GM23338 (cell line): ENCODE results near the gene MMP17. TPM values are rescaled to one million over a fixed set of nuclear protein-coding genes. Genes with fewer than 3 reads are reported as not detected.

Experiments
- ATAC-seq: fragments of 200-7000 bp; cut with Tn5 transposase; 3 replicates; pipeline ENCODE4 v1.9.1; 2020
- DNase-seq: peaks from one replicate; pipeline ENCODE4 v3.0.0-alpha.2; 2015; ENCODE audit warnings: low spot score
- H2AFZ ChIP-seq: fragments of 200-600 bp; sonication (generic); 2 replicates; pipeline ENCODE4 v1.8.0; 2016; ENCODE audit warnings: antibody characterized with exemption, mild to moderate bottlenecking, moderate library complexity
- H3F3A ChIP-seq: fragments of 200-600 bp; sonication (generic); replicated peaks from 2 replicates; pipeline ENCODE4 v1.8.0; 2017; ENCODE audit warnings: antibody characterized with exemption, mixed run types, low read depth
- H3K27ac ChIP-seq: fragments of 200-600 bp; sonication (generic); 2 replicates; pipeline ENCODE4 v1.6.1; 2016; ENCODE audit warnings: low read depth
- H3K27me3 ChIP-seq: fragments of 200-600 bp; sonication (generic); 2 replicates; pipeline ENCODE4 v1.8.0; 2016; ENCODE audit warnings: mild to moderate bottlenecking, mixed run types, moderate library complexity; ENCODE audit not compliant: insufficient read depth
- H3K36me3 ChIP-seq: fragments of 200-600 bp; sonication (generic); 2 replicates; pipeline ENCODE4 v1.8.0; 2016; ENCODE audit warnings: mild to moderate bottlenecking; ENCODE audit not compliant: insufficient read depth
- H3K4me1 ChIP-seq: fragments of 200-600 bp; sonication (generic); 2 replicates; pipeline ENCODE4 v1.8.0; 2016; ENCODE audit warnings: mild to moderate bottlenecking, moderate library complexity; ENCODE audit not compliant: insufficient read depth
- H3K4me2 ChIP-seq: fragments of 200-600 bp; sonication (generic); 2 replicates; pipeline ENCODE4 v1.7.1; 2017; ENCODE audit warnings: mixed run types
- H3K4me3 ChIP-seq: fragments of 200-600 bp; sonication (generic); 2 replicates; pipeline ENCODE4 v1.6.1; 2016; ENCODE audit warnings: mixed run types
- H3K79me2 ChIP-seq: fragments of 200-600 bp; sonication (generic); replicated peaks from 2 replicates; pipeline ENCODE4 v1.8.0; 2017; ENCODE audit warnings: mild to moderate bottlenecking; ENCODE audit not compliant: insufficient read depth
- H3K9me2 ChIP-seq: fragments of 200-600 bp; sonication (generic); 2 replicates; pipeline ENCODE4 v1.8.0; 2017; ENCODE audit not compliant: insufficient read depth
- H4K20me1 ChIP-seq: fragments of 200-600 bp; sonication (generic); replicated peaks from 2 replicates; pipeline ENCODE4 v1.8.0; 2017; ENCODE audit warnings: mild to moderate bottlenecking; ENCODE audit not compliant: insufficient read depth
- H3K27ac Mint-ChIP-seq: 2 replicates; pipeline ENCODE4 v1.8.0; 2020; ENCODE audit warnings: inconsistent platforms, mild to moderate bottlenecking, moderate library complexity, mixed read lengths
- H3K27me3 Mint-ChIP-seq: 3 replicates; pipeline ENCODE4 v1.8.0; 2022; ENCODE audit warnings: low read depth, mild to moderate bottlenecking, moderate library complexity, mixed read lengths, inconsistent platforms; ENCODE audit not compliant: insufficient read depth, poor library complexity
- H3K36me3 Mint-ChIP-seq: 3 replicates; pipeline ENCODE4 v1.8.0; 2021; ENCODE audit warnings: low read depth, mild to moderate bottlenecking, inconsistent platforms, moderate library complexity, mixed read lengths
- H3K4me1 Mint-ChIP-seq: 3 replicates; pipeline ENCODE4 v1.8.0; 2020; ENCODE audit warnings: mild to moderate bottlenecking, inconsistent platforms, mixed read lengths
- H3K4me3 Mint-ChIP-seq: 3 replicates; pipeline ENCODE4 v1.8.0; 2021; ENCODE audit warnings: moderate library complexity, mild to moderate bottlenecking, inconsistent platforms, mixed read lengths
- H3K9me3 Mint-ChIP-seq: 3 replicates; pipeline ENCODE4 v1.8.0; 2020; ENCODE audit warnings: moderate library complexity, mild to moderate bottlenecking, inconsistent platforms, mixed read lengths
- CREB1 ChIP-seq: fragments of 250-450 bp; sonication (Bioruptor Pico); IDR thresholded peaks from 2 replicates; pipeline ENCODE4 v1.5.0; 2020; ENCODE audit warnings: low read depth, mild to moderate bottlenecking, moderate library complexity
- EZH2 ChIP-seq: fragments of 200-600 bp; sonication (generic); IDR thresholded peaks from one replicate; pipeline ENCODE4 v1.8.0; 2017; ENCODE audit warnings: antibody characterized with exemption, mild to moderate bottlenecking, low read depth; ENCODE audit not compliant: unreplicated experiment
- EZH2phosphoT487 ChIP-seq: fragments of 200-600 bp; sonication (generic); IDR thresholded peaks from one replicate; pipeline ENCODE4 v1.8.1; 2018; ENCODE audit warnings: antibody characterized with exemption; ENCODE audit not compliant: unreplicated experiment
- JUNB ChIP-seq: IDR thresholded peaks from one replicate; pipeline ENCODE4 v1.6.1; 2016; ENCODE audit warnings: antibody characterized with exemption; ENCODE audit not compliant: unreplicated experiment
- NANOG ChIP-seq: IDR thresholded peaks from 2 replicates; pipeline ENCODE4 v1.6.1; 2016; ENCODE audit warnings: antibody characterized with exemption, borderline replicate concordance
- POLR2AphosphoS5 ChIP-seq: IDR thresholded peaks from 2 replicates; pipeline ENCODE4 v1.6.1; 2016; ENCODE audit warnings: antibody characterized with exemption, low read depth
- STAT1 ChIP-seq: IDR thresholded peaks from one replicate; pipeline ENCODE4 v1.6.1; 2016; ENCODE audit warnings: antibody characterized with exemption; ENCODE audit not compliant: unreplicated experiment
- ZNF114 ChIP-seq: fragments of 250-450 bp; sonication (Bioruptor Pico); IDR thresholded peaks from 2 replicates; pipeline ENCODE4 v1.5.0; 2020; ENCODE audit warnings: mild to moderate bottlenecking, moderate library complexity
- ZNF331 ChIP-seq: fragments of 250-450 bp; sonication (Bioruptor Pico); IDR thresholded peaks from 2 replicates; pipeline ENCODE4 v1.5.0; 2020; ENCODE audit warnings: low read depth, mild to moderate bottlenecking, moderate library complexity
- polyA plus RNA-seq: library from polyadenylated mRNA; unstranded; fragments of >200 nt; fragmentation: Nextera tagmentation; extraction: Ambion mirVana; gene quantifications from 2 replicates; pipeline ENCODE4 v1.2.1, GENCODE V29; 2016
- total RNA-seq: library from RNA; depleted of rRNA; stranded (reverse); fragments of >200 nt; shearing (Covaris generic); gene quantifications from 2 replicates; pipeline ENCODE4 v1.2.3, GENCODE V29; 2014
- TF ChIP-seq, protein P1 (sequence below): IDR thresholded peaks from 2 replicates; pipeline ENCODE4 v1.6.1; 2016; ENCODE audit warnings: antibody characterized with exemption
- TF ChIP-seq, protein P2 (sequence below): IDR thresholded peaks from one replicate; pipeline ENCODE4 v1.6.1; 2018; ENCODE audit warnings: antibody characterized with exemption; ENCODE audit not compliant: unreplicated experiment
- TF ChIP-seq, protein P3 (sequence below), 2 experiments: fragments of 200-600 bp in 1 of 2; sonication (generic) in 1 of 2; conservative IDR thresholded peaks; 2 replicates each; pipeline versions ENCODE4 v1.5.1 to v1.6.1; 2016 to 2017; ENCODE audit warnings: antibody characterized with exemption in 2 of 2, low read depth in 2 of 2, mild to moderate bottlenecking in 2 of 2, moderate library complexity in 1 of 2
- TF ChIP-seq, protein P4 (sequence below): fragments of 250-450 bp; sonication (Bioruptor Pico); IDR thresholded peaks from 2 replicates; pipeline ENCODE4 v1.5.0; 2020; ENCODE audit warnings: mild to moderate bottlenecking, moderate library complexity

Gene MMP17
- total and polyA plus RNA-seq, 2 experiments from 2014 or later = 10.4 to 48.5 TPM

DNA sequence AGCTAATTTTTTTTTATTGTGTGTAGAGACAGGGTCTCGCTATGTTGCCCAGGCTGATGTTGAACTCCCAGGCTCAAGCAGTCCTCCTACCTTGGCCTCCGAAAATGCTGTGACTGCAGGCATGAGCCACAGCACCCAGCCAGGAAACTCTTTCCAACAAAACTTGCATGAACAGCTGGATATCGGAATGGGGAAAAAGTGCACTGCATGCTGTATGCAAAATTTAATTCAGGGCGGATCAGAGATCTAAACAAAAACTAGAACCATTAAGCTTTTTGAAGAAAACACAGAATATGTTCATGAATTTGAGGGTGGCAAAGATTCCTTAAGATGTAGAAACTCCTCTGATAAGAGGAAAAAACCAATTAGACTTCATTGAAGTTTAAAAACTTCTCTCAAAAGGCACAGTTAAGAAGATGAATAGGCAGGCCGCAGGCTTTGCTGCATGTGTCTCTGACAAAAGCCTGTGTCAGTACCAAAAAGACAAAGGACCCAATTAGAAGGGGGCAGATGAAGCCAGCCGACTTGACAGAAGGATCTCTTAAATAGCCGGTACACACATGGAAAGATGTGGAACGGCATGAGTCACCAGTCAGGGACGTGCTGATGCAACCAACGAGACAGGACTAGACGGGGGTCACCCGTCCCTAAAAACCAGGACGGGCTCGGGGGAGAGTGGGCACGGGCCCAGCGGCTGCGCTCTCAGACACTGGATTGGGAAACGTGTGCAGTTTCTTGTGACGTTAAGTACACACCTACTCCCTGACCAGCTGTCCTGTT is 34.8 kb upstream of the MMP17 start:
- Mint-ChIP-seq H3K27me3 (peaks cover 17% of the 10 kb centered on the region), H3K4me1 (peaks cover 36% of the 10 kb centered on the region), H3K9me3 (no peaks in the 10 kb centered on the region; the same call in 2 of the 3 replicates), H3K36me3 (peaks cover 72% of the 10 kb centered on the region), H3K4me3 (no peak overlapping the region), H3K27ac (peak overlapping the region; percentile 68)
- peaks cover 20% of the 10 kb centered on the region for H3K4me1 ChIP-seq
- no peaks in the 10 kb centered on the region for H3K79me2 ChIP-seq
- DNase-seq (no peak), ATAC-seq (no peak)
- no peaks in the 10 kb centered on the region; the same call in 1 of the 2 replicates for H4K20me1 ChIP-seq
- H3K27ac ChIP-seq = peak overlapping the region; percentile 79
- no peaks in the 10 kb centered on the region for H3K27me3 ChIP-seq
- no peak overlapping the region for H3K4me3 ChIP-seq
- H2AFZ ChIP-seq = no peak overlapping the region
- no peak overlapping the region for H3K4me2 ChIP-seq
- no peaks in the 10 kb centered on the region for H3K9me2 ChIP-seq
- peaks cover 5% of the 10 kb centered on the region for H3K36me3 ChIP-seq
- TF ChIP-seq, protein P1, sequence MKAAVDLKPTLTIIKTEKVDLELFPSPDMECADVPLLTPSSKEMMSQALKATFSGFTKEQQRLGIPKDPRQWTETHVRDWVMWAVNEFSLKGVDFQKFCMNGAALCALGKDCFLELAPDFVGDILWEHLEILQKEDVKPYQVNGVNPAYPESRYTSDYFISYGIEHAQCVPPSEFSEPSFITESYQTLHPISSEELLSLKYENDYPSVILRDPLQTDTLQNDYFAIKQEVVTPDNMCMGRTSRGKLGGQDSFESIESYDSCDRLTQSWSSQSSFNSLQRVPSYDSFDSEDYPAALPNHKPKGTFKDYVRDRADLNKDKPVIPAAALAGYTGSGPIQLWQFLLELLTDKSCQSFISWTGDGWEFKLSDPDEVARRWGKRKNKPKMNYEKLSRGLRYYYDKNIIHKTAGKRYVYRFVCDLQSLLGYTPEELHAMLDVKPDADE = no peak
- TF ChIP-seq EZH2phosphoT487 (no peak), JUNB (no peak), POLR2AphosphoS5 (no peak), ZNF331 (CRISPR knock-in tag) (no peak), ZNF114 (CRISPR knock-in tag) (no peak), STAT1 (no peak), NANOG (no peak), EZH2 (no peak), CREB1 (CRISPR knock-in tag) (no peak)
- TF ChIP-seq, protein P2, sequence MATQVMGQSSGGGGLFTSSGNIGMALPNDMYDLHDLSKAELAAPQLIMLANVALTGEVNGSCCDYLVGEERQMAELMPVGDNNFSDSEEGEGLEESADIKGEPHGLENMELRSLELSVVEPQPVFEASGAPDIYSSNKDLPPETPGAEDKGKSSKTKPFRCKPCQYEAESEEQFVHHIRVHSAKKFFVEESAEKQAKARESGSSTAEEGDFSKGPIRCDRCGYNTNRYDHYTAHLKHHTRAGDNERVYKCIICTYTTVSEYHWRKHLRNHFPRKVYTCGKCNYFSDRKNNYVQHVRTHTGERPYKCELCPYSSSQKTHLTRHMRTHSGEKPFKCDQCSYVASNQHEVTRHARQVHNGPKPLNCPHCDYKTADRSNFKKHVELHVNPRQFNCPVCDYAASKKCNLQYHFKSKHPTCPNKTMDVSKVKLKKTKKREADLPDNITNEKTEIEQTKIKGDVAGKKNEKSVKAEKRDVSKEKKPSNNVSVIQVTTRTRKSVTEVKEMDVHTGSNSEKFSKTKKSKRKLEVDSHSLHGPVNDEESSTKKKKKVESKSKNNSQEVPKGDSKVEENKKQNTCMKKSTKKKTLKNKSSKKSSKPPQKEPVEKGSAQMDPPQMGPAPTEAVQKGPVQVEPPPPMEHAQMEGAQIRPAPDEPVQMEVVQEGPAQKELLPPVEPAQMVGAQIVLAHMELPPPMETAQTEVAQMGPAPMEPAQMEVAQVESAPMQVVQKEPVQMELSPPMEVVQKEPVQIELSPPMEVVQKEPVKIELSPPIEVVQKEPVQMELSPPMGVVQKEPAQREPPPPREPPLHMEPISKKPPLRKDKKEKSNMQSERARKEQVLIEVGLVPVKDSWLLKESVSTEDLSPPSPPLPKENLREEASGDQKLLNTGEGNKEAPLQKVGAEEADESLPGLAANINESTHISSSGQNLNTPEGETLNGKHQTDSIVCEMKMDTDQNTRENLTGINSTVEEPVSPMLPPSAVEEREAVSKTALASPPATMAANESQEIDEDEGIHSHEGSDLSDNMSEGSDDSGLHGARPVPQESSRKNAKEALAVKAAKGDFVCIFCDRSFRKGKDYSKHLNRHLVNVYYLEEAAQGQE = no peak
- TF ChIP-seq, protein P3, sequence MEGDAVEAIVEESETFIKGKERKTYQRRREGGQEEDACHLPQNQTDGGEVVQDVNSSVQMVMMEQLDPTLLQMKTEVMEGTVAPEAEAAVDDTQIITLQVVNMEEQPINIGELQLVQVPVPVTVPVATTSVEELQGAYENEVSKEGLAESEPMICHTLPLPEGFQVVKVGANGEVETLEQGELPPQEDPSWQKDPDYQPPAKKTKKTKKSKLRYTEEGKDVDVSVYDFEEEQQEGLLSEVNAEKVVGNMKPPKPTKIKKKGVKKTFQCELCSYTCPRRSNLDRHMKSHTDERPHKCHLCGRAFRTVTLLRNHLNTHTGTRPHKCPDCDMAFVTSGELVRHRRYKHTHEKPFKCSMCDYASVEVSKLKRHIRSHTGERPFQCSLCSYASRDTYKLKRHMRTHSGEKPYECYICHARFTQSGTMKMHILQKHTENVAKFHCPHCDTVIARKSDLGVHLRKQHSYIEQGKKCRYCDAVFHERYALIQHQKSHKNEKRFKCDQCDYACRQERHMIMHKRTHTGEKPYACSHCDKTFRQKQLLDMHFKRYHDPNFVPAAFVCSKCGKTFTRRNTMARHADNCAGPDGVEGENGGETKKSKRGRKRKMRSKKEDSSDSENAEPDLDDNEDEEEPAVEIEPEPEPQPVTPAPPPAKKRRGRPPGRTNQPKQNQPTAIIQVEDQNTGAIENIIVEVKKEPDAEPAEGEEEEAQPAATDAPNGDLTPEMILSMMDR (conservative IDR thresholded peaks at IDR 0.05; ENCODE audit: low read depth in 2 of 2) = no peak
- TF ChIP-seq, protein P4, sequence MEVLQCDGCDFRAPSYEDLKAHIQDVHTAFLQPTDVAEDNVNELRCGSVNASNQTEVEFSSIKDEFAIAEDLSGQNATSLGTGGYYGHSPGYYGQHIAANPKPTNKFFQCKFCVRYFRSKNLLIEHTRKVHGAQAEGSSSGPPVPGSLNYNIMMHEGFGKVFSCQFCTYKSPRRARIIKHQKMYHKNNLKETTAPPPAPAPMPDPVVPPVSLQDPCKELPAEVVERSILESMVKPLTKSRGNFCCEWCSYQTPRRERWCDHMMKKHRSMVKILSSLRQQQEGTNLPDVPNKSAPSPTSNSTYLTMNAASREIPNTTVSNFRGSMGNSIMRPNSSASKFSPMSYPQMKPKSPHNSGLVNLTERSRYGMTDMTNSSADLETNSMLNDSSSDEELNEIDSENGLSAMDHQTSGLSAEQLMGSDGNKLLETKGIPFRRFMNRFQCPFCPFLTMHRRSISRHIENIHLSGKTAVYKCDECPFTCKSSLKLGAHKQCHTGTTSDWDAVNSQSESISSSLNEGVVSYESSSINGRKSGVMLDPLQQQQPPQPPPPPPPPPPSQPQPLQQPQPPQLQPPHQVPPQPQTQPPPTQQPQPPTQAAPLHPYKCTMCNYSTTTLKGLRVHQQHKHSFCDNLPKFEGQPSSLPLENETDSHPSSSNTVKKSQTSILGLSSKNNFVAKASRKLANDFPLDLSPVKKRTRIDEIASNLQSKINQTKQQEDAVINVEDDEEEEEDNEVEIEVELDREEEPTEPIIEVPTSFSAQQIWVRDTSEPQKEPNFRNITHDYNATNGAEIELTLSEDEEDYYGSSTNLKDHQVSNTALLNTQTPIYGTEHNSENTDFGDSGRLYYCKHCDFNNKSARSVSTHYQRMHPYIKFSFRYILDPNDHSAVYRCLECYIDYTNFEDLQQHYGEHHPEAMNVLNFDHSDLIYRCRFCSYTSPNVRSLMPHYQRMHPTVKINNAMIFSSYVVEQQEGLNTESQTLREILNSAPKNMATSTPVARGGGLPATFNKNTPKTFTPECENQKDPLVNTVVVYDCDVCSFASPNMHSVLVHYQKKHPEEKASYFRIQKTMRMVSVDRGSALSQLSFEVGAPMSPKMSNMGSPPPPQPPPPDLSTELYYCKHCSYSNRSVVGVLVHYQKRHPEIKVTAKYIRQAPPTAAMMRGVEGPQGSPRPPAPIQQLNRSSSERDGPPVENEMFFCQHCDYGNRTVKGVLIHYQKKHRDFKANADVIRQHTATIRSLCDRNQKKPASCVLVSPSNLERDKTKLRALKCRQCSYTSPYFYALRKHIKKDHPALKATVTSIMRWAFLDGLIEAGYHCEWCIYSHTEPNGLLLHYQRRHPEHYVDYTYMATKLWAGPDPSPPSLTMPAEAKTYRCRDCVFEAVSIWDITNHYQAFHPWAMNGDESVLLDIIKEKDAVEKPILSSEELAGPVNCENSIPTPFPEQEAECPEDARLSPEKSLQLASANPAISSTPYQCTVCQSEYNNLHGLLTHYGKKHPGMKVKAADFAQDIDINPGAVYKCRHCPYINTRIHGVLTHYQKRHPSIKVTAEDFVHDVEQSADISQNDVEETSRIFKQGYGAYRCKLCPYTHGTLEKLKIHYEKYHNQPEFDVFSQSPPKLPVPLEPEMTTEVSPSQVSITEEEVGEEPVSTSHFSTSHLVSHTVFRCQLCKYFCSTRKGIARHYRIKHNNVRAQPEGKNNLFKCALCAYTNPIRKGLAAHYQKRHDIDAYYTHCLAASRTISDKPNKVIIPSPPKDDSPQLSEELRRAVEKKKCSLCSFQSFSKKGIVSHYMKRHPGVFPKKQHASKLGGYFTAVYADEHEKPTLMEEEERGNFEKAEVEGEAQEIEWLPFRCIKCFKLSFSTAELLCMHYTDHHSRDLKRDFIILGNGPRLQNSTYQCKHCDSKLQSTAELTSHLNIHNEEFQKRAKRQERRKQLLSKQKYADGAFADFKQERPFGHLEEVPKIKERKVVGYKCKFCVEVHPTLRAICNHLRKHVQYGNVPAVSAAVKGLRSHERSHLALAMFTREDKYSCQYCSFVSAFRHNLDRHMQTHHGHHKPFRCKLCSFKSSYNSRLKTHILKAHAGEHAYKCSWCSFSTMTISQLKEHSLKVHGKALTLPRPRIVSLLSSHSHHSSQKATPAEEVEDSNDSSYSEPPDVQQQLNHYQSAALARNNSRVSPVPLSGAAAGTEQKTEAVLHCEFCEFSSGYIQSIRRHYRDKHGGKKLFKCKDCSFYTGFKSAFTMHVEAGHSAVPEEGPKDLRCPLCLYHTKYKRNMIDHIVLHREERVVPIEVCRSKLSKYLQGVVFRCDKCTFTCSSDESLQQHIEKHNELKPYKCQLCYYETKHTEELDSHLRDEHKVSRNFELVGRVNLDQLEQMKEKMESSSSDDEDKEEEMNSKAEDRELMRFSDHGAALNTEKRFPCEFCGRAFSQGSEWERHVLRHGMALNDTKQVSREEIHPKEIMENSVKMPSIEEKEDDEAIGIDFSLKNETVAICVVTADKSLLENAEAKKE (CRISPR knock-in tag) = no peak
- peaks cover 15% of the 10 kb centered on the region; the same call in 1 of the 2 replicates for H3F3A ChIP-seq
